Measurements from ENCODE around the gene TMEM43.

TMEM43 gene

GRCh38 chr3:14113965-14114635 is 10.8 kb upstream of the TMEM43 start:
- no peak overlapping the region for H2BK12ac ChIP-seq (ENCODE audit: low read length)
- no peak overlapping the region for H2AFZ ChIP-seq (ENCODE audit: low read length)
- no peak overlapping the region for H2BK15ac ChIP-seq (ENCODE audit: low read length)
- H3K14ac ChIP-seq (ENCODE audit: low read length): no peak overlapping the region
- no peak overlapping the region for H3K18ac ChIP-seq (ENCODE audit: low read length)
- no peak overlapping the region for H4K8ac ChIP-seq (ENCODE audit: low read depth, low read length)
- no peak overlapping the region for H2AK5ac ChIP-seq (ENCODE audit: low read depth, low read length)
- no peak for DNase-seq (ENCODE audit: low spot score)
- H3K27me3 ChIP-seq (ENCODE audit: control insufficient read depth in 3 of 3, insufficient read depth in 3 of 3, low read depth in 1 of 3, low read length in 3 of 3): no peaks in the 10 kb centered on the region
- no peak overlapping the region for H3K27ac ChIP-seq (replicated peaks; ENCODE audit: low read length)
- H3K36me3 ChIP-seq (replicated peaks in 1 of 2; ENCODE audit: control insufficient read depth in 2 of 2, insufficient read depth in 2 of 2, low read length in 2 of 2): peaks cover 9 to 53% of the 10 kb centered on the region in 2 donors
- H3K9me3 ChIP-seq (replicated peaks in 1 of 2; ENCODE audit: control insufficient read depth in 2 of 2, insufficient read depth in 1 of 2, low read depth in 1 of 2, low read length in 2 of 2): no peaks in the 10 kb centered on the region
- H2BK5ac ChIP-seq (ENCODE audit: low read length): no peak overlapping the region
- no peaks in the 10 kb centered on the region for H3K4me1 ChIP-seq (ENCODE audit: control insufficient read depth in 2 of 2, insufficient read depth in 1 of 2, low read depth in 1 of 2, low read length in 2 of 2)
- H2BK120ac ChIP-seq (ENCODE audit: low read depth, low read length): no peak overlapping the region
- no peak overlapping the region for H3K4ac ChIP-seq (ENCODE audit: low read length)
- no peak overlapping the region for H4K91ac ChIP-seq (ENCODE audit: low read depth, low read length, poor library complexity)
- no CpG with 5 or more reads among the region's 7 CpGs for WGBS, 2 donors (ENCODE audit: extremely low coverage in 2 of 2, insufficient read length in 2 of 2, insufficient replicate concordance in 1 of 2)
- H3K4me3 ChIP-seq (ENCODE audit: low read length in 2 of 2): no peak overlapping the region
- H3K79me1 ChIP-seq (ENCODE audit: low read depth, low read length): peaks cover 1% of the 10 kb centered on the region
- no peak overlapping the region for H3K4me2 ChIP-seq (ENCODE audit: insufficient read depth, low read length, poor library complexity, severe bottlenecking)
- H3K23ac ChIP-seq (ENCODE audit: low read depth, low read length, poor library complexity): no peak overlapping the region
- H3K9ac ChIP-seq (ENCODE audit: low read depth, low read length, poor library complexity): no peak overlapping the region

- Histone ChIP-seq H4K91ac (ENCODE audit: low read depth, low read length, poor library complexity) (no peak overlapping the region), H3K9me3 (replicated peaks in 1 of 2; ENCODE audit: control insufficient read depth in 2 of 2, insufficient read depth in 1 of 2, low read depth in 1 of 2, low read length in 2 of 2) (no peaks in the 10 kb centered on the region), H3K4ac (ENCODE audit: low read length) (no peak overlapping the region), H2BK5ac (ENCODE audit: low read length) (no peak overlapping the region), H3K79me1 (ENCODE audit: low read depth, low read length) (peaks cover 1% of the 10 kb centered on the region), H3K36me3 (replicated peaks in 1 of 2; ENCODE audit: control insufficient read depth in 2 of 2, insufficient read depth in 2 of 2, low read length in 2 of 2) (peaks cover 9 to 59% of the 10 kb centered on the region in 2 donors), H3K9ac (ENCODE audit: low read depth, low read length, poor library complexity) (no peak overlapping the region), H2BK15ac (ENCODE audit: low read length) (no peak overlapping the region), H3K4me2 (ENCODE audit: insufficient read depth, low read length, poor library complexity, severe bottlenecking) (no peak overlapping the region), H3K18ac (ENCODE audit: low read length) (no peak overlapping the region), H4K8ac (ENCODE audit: low read depth, low read length) (no peak overlapping the region), H2BK120ac (ENCODE audit: low read depth, low read length) (no peak overlapping the region), H3K4me3 (ENCODE audit: low read length in 2 of 2) (no peak overlapping the region), H3K27me3 (ENCODE audit: control insufficient read depth in 3 of 3, insufficient read depth in 3 of 3, low read depth in 1 of 3, low read length in 3 of 3) (no peaks in the 10 kb centered on the region), H2BK12ac (ENCODE audit: low read length) (no peak overlapping the region), H3K4me1 (ENCODE audit: control insufficient read depth in 2 of 2, insufficient read depth in 1 of 2, low read depth in 1 of 2, low read length in 2 of 2) (peaks cover 0 to 2% of the 10 kb centered on the region in 2 donors), H2AFZ (ENCODE audit: low read length) (no peak overlapping the region), H3K14ac (ENCODE audit: low read length) (no peak overlapping the region), H2AK5ac (ENCODE audit: low read depth, low read length) (no peak overlapping the region), H3K23ac (ENCODE audit: low read depth, low read length, poor library complexity) (no peak overlapping the region), H3K27ac (replicated peaks; ENCODE audit: low read length) (no peak overlapping the region)
- DNase-seq (ENCODE audit: low spot score): no peak
- WGBS, 2 donors (ENCODE audit: extremely low coverage in 2 of 2, insufficient read length in 2 of 2, insufficient replicate concordance in 1 of 2): no CpG with 5 or more reads among the region's 10 CpGs
These were observed 7.1 kb upstream of the TMEM43 start for GRCh38 chr3:14117468-14118399.

- peaks cover 1% of the 10 kb centered on the region for H3K79me1 ChIP-seq (ENCODE audit: low read depth, low read length)
- no peak overlapping the region for H3K18ac ChIP-seq (ENCODE audit: low read length)
- no peak overlapping the region for H3K23ac ChIP-seq (ENCODE audit: low read depth, low read length, poor library complexity)
- H2AK5ac ChIP-seq (ENCODE audit: low read depth, low read length): no peak overlapping the region
- peaks cover 0 to 3% of the 10 kb centered on the region in 2 donors for H3K4me1 ChIP-seq (ENCODE audit: control insufficient read depth in 2 of 2, insufficient read depth in 1 of 2, low read depth in 1 of 2, low read length in 2 of 2)
- H2BK5ac ChIP-seq (ENCODE audit: low read length): no peak overlapping the region
- no peak overlapping the region for H3K27ac ChIP-seq (replicated peaks; ENCODE audit: low read length)
- peaks cover 9 to 50% of the 10 kb centered on the region in 2 donors for H3K36me3 ChIP-seq (replicated peaks in 1 of 2; ENCODE audit: control insufficient read depth in 2 of 2, insufficient read depth in 2 of 2, low read length in 2 of 2)
- DNase-seq (ENCODE audit: low spot score): no peak
- H3K4me2 ChIP-seq (ENCODE audit: insufficient read depth, low read length, poor library complexity, severe bottlenecking): no peak overlapping the region
- no peak overlapping the region for H2BK120ac ChIP-seq (ENCODE audit: low read depth, low read length)
- no peaks in the 10 kb centered on the region for H3K27me3 ChIP-seq (ENCODE audit: control insufficient read depth in 3 of 3, insufficient read depth in 3 of 3, low read depth in 1 of 3, low read length in 3 of 3)
- no peak overlapping the region for H4K8ac ChIP-seq (ENCODE audit: low read depth, low read length)
- no peak overlapping the region for H2BK15ac ChIP-seq (ENCODE audit: low read length)
- H3K9me3 ChIP-seq (replicated peaks in 1 of 2; ENCODE audit: control insufficient read depth in 2 of 2, insufficient read depth in 1 of 2, low read depth in 1 of 2, low read length in 2 of 2): no peaks in the 10 kb centered on the region
- no CpG with 5 or more reads among the region's 13 CpGs for WGBS, 2 donors (ENCODE audit: extremely low coverage in 2 of 2, insufficient read length in 2 of 2, insufficient replicate concordance in 1 of 2)
- no peak overlapping the region for H3K14ac ChIP-seq (ENCODE audit: low read length)
- no peak overlapping the region for H3K9ac ChIP-seq (ENCODE audit: low read depth, low read length, poor library complexity)
- no peak overlapping the region for H4K91ac ChIP-seq (ENCODE audit: low read depth, low read length, poor library complexity)
- H3K4me3 ChIP-seq (ENCODE audit: low read length in 2 of 2): no peak overlapping the region
- H2BK12ac ChIP-seq (ENCODE audit: low read length): no peak overlapping the region
- no peak overlapping the region for H2AFZ ChIP-seq (ENCODE audit: low read length)
- no peak overlapping the region for H3K4ac ChIP-seq (ENCODE audit: low read length)
These were observed 6.2 kb upstream of the TMEM43 start for GRCh38 chr3:14118400-14119381.

Measured in neuronal stem cell (in vitro differentiated cells).